Fibroblast of peridontal ligament (primary cell): Measurements from ENCODE around the gene MAML2.
"Not testable (repeated sequence)": the region's sequence is repeated elsewhere in the genome, so short reads cannot be mapped to it uniquely, and the experiment has no call there.

Experiments used
- DNase-seq: peaks from one replicate; pipeline ENCODE4 v3.0.0-alpha.2; 2010; ENCODE audit errors: extremely low read depth

The MAML2 gene

DNA sequence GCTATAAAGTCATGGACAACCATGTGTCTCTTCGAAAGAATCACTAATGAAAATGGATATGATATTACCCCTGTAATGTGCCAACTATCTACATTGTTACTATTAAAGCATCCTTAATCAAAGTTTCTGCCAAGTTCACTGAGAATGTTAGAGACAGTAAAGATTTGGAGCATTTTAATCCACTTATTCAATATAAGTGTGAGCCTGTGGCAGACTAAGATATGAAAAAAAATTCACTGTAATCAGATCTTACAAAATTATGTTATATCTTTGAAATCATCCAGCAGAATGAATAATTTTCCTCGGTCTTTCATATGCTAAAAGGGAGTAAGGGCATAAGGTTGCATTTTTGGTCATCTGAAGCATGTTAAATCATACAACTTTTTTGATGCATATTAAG, 49.9 kb downstream of the MAML2 start:
- DNase-seq, result no peak

DNA sequence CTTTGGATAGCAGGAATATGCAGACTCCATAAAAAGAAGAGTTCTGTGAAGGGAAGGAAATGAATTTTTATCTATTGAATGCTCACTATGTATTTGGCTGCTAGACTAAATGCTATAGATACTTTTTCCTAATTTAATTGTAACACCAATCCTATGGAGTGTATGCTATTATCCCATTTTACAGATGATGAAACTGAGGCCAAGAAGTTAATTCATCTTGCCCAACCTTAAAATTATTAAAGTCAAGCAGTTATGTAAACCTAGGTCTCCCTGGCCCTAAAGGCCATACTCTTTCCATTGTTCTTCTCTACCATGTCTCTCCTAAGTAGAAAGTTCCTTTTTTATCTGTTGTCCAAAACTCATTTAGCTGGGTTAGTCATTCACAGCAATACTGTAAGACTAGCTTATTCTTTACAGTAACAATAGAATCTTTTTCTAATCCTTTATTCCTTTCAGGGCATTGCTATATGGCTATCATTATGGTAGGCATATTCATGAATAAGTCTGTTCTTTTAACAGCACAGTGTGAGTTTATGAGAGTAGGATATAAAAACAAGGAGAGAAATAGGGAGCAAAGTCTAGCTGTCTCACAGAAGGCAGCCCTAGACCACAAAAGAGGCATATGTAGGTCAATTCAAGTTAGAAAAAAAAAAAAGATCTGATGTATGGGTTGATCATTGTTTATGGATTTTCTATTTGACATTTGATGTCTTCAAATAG, 50.5 kb downstream of the MAML2 start:
- no peak for DNase-seq

DNA sequence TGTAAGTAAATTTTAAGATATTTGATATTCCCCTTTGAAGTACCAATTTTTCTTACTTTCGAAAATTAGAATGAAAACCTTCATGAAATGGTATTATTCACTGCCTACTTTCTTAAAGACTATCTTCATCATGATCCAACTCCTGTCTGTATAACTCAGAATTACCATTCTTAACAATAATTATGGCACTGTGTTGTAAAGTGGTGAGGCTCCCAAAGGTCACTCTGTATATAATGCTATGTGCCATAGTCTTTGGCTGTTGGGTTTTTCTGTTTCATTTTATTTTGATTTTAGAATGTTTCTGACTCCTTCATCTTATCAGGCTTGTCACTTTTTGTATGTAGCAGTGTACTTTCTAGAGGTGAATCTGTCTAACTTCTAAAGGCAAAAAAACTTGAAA, 52.4 kb downstream of the MAML2 start:
- no peak for DNase-seq

DNA sequence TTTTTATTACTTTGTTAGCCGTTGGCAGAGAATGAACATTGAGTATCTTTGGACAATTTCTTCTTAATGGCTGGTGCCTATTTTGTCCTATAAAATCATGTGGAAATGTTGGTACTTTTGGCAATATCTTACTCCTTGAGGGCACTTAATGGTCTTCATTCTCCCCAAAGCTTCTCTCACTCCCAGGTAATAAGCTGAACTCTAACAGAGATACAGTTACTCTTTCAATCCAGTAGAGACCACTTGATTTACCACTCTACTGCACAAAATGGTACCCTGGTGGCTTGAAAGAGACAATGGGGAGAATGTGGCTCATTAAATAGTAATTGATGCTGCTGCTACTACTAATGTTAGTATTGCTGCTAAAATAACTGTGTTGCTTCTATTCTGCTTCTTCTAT, 53.0 kb downstream of the MAML2 start:
- no peak for DNase-seq

DNA sequence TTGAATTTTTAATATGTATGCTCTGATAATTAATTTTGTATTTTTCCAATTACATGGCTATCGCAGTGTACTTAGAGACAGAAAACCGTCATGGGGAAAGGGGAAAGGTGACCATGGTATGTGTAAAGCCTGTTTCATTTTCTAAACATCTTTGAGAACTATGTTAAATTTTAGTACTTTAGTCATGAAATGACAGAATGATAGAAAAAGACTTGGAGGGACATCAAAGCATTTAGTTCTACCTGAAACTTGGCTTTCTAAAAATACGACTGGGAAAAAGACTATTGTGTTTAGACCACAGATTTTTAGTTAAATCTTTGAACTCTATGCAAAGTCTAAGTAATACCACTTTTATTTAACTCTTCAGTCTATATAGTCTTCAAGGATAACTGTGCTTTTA, 54.1 kb downstream of the MAML2 start:
- no peak for DNase-seq

DNA sequence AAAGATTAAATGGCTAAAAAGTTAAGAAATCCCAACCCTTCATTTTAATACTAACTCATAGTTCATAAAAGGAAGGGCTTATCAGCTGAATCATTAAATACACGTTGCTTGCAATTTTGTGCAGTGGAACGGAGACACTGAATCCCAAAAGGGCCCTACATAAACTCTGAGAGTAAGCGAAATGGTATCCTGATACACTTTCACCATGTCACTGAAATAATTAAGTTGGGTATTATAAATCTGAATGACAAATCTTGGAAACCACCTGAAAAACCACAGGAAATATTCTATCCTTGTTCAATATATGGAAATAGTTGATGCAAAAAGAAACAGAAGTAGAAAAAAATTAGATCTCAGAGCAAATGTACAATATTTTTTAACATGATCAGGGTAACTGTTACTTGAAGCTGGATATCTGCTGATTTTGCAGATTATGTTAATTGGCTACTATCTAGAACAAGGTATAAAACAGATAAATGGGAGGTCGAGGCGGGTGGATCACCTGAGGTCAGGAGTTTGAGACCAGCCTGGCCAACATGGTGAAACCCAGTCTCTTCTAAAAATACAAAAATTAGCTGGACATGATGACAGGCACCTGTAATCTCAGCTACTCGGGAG, 55.1 kb downstream of the MAML2 start:
- DNase-seq, result no peak

DNA sequence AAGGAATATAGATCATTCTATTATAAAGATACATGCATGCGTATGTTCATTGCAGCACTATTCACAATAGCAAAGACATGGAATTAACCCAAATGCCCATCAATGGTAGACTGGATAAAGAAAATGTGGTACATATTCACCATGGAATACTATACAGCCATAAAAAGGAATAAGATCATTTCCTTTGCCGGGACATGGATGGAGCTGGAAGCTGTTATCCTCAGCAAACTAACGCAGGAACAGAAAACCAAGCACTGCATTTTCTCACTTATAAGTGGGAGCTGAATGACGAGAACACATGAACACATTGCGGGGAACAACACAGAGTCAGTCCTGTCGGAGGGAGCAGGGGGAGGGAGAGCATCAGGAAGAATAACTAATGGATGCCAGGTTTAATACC, 57.0 kb downstream of the MAML2 start:
- not testable (repeated sequence) for DNase-seq

DNA sequence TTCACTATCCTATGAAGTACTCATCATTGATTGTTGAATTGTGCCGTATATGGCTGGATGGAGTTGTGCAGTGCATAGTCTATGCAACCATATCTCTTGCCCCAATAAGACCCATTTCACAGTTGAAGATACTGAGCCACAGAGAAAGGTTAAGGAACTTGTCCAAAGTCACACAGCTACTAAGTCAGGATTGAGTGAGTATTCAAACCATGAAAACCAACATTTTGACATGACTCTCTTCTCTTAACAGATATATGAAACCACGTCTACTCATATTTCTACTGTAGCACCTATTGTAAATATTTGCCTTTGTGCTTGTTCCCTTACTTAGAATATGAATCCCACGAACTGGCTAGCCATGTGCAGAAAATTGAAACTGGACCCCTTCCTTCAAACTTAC, 58.1 kb downstream of the MAML2 start:
- no peak for DNase-seq

DNA sequence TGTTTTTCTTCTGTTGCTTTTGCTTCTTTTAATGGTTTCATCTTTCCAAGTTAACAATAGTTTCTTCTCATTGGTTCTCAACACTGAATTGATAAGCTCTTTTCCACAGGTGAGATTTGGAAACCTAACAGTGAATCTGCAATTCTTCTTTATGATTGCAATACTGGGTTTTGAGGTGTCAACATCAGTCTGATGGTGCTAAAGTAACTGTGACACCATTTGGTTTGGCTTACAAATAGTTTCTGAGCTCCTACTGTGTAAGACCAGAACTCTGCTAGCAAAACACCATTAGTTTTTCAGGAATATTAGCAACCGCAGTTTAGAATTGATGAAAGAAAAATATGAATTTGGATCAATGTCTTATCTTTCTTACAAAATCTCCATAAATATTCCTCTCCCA, 58.6 kb downstream of the MAML2 start:
- no peak for DNase-seq

DNA sequence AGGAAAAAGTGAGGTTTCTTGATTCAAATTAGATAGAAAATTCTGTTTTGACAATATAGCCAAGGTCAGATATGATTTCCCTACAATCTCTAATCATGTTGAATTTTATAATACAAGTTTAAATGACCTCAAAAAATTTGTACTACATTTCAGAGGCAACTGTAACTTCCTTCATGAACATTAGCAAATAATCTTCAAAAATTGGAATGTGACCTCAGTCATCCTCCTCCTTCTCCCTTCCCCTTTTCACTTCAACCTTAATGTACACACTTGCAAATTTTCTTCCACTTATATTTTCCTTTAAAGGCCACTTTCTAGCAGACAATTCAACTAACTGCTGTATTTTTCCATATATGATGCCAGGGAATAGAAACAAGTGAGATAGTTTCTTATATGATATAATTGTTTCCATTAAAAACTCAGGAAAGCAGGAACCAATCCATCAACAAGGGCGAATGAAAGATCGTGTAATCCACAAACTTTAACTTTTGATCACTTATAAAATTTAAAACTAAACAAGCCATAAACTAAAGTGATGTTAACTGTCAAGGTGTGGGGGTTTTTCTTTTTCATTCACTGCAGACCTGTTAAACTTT, 60.3 kb downstream of the MAML2 start:
- DNase-seq, result no peak

DNA sequence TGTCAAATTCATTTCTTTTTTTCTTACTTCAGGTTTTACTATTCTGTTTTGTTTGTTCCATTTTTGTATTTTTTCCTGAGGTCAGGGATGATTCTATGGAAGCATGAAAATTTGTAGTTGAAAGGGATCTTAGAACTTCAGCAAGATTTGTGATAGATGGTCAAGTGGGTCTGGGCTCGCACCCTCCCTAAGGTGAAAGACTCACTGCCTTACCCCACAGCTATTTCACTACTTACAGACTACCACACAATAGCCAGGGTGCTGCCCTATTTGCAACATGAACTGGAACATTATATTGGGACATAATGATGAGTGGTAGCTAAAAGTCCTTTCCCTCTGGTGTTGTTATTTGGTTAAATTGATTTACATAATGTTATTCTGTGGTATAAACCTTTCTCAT, 62.6 kb downstream of the MAML2 start:
- DNase-seq, result no peak

DNA sequence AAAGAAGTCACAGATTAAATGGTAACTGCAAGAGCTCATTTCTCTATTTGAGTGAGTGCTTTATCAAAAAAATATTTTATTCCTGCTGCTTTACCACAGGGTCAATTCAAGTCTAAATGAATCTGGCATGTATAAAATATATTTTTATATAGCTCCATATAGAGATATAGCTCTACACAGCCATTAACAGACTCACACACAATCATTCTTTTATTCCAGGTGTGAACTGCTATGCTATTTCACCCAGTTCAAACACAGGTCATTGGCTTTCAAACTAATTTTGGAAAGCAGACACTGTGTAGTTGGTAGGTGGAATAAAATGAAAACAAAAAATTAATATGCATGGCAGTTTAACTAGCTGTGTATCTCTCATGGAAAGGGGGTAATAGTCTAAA, 63.1 kb downstream of the MAML2 start:
- no peak for DNase-seq

DNA sequence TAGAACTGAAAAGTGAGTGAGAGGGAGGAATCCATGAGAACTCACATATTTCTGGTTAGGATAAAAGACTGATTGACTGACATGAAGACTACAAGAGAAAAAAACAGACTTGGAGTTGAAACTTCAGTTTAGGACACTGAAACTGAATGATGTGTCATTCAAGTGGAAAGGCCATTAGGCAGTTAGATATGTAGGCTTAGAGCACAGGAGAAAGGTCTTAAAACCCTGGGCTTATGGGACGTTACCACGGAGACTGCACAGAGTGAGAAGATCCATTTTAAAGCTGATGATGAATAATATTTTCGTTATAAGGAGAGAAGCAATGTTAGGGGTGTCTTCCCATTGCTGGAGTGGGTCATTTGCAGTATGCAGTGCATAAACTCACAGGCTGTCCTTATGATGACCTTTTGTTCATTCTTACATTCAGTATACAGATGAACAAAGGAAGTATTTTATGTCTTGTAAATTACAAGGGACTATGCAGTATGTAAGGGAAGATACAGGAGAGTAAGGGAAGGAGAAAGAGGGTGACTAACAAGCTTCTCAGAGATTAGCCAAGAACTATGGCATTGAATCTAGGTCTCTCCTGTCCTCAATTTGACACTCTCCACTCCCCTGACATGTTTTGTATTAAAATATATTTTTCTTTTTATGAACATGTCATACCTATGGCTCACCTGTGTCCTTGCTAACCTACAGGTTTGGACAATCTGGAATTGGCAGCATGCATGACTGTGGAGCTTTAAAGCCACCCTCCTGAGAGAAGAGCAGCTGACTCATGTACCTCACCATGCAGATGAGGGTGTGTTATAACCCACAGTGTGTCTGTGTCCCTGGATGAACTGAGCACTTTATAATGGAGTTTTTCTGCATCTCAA, 63.7 kb downstream of the MAML2 start:
- no peak for DNase-seq

DNA sequence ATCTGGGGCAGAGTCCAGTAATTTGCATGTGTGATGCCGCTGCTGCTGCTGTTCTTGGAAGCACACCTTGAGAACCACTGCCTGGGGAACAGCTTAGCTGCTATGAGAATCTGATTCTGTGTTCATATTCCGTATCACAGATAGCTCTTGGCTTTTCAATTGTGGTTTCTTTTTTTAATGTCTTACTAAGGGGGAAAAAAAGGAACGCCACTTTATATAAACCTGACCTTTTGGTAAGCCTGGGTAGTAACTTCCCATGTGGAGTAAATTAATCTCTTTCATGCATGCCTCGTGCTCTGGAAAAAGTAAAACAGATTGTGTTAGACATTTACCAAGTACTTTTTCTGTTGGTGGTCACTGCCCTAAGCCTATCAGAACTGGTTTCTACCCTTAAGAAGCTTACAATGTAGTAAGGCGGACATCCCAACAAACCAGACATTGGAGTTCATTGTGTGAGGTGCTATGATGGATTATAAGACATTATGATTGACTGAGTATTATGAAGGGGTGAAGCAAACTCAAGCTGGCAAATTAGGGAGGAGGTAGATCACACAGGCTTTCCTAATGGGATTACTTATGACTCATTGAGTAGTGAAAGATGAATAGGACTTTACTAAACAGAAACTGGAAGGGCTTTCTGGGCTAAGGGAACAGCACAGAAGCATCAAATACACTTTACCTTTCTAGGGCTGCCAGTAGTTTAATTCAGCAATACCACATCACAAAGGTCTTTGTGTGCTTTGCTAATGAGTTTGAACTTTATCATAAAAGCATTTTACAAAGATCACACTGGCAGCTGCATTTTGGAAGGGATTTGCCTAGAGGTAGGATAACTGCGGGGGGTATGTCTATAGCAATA, 64.7 kb downstream of the MAML2 start:
- peak; percentile 86 for DNase-seq

DNA sequence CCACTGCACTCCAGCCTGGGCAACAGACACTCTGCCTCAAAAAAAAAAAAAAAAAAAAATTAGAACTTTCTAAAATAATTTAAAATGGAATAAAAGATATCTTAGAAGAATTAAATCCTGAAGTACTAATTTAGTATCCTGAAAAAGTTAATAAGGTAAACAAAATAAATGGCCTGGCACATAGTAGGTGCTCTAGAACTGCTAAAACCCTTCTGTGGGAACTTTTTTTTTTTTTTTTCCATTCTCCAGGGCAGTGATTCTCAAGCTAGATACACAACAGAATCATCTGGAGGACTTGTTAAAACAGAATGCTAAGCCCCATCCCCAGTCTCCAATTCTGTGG, 65.3 kb downstream of the MAML2 start:
- no peak for DNase-seq

DNA sequence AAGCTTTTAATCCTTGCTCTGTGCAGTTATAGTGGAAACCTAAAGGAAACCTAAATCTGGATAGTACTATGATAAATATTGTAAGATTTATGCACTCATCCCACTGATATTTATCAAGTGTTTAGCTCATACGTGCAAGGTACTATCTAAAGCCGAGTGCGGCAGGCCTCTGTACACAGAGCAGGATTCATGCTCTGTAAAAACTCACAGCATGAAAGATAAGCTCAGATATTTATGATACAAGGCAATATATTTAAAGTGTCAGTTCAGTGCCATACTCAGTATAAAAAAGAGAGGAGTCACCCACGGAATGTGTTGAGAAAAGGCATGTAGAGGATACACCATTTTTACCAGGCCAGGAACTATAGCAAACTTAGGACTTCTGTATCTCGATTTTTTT, 66.2 kb downstream of the MAML2 start:
- no peak for DNase-seq

DNA sequence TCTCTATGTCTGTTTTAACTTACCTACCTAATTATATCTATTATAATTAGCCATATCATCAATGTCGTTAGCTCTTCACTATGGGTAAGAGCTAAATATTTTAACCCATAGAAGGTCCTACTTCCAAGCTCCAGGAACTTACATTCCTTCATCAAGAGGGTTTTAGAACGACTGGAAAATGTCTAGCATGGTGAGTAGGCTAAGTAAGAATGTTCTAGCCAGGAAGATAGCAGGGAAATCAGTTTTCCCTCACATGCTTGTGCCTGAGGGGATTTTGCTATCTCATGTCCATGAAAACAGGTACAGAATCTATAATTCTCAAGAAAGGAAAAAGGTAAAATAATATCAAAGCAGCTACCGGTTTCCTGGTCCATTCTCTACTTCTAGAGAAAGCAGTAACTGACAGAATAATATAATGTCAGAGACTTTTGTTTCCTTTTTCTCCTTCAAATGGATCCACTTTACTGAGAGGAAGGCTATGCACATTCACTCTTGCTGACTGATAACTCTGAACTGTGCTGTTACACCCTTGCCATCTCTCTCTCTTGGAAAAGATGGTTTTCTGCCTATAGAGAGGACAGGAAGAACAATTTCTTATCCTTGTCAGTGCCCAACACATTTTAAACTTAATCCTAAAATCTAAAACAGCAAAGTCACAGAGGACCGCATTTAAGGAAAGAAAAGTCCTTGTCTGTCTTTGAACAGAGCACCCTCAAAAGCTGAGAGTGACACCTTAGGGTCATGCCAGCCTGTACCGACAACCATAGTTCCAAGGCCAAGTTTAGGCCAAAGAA, 67.0 kb downstream of the MAML2 start:
- no peak for DNase-seq

DNA sequence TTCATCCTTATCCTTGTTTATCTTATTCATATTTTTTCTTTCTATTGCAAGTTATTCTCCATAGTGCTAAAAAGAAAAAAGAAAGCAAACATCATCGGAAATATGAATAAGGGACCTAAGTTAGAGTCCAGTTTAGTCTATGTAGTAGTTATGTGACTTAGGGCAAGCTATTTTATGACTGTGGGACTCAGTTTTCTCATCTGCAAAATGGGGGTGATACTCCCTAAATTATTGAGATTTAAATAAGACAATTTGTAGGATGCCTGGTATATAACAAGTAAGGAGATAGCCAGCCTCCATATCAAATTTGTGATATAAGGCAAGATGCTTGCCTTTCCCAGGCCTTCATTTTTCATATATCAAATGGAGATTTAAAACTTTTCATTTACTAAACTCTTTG, 69.5 kb downstream of the MAML2 start:
- DNase-seq, result no peak

DNA sequence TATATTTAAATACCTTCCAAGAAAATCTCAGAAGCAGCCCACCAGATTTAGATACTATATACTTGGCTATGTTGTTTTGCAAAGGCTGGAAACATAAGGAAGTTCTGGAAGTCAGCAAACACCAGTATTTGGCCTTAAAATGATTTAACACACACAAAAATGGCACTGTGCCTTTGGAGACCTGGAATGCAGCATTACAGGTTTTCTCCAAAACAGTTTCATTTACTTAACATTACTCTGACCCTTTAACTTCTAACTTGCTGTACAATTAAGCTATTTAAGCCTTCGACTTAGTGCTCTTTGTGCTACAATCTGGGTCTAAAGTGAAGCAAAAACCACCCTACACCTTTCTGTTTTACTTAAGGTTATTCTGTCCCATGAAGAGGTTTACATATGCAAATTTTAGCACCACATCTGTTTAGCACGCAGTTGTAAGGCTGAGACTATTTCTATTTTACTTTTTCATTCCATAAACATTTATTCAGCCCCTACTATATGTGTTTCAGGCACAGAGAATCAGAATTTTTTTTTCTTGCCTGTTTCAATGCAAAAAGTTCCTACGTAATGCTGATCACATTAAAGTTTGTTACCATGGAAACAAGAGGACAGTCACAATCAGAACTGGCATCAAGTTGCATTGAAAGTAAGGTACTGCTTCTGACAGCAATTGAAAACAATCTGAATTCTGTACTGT, 70.3 kb downstream of the MAML2 start:
- DNase-seq, result peak; percentile 69

DNA sequence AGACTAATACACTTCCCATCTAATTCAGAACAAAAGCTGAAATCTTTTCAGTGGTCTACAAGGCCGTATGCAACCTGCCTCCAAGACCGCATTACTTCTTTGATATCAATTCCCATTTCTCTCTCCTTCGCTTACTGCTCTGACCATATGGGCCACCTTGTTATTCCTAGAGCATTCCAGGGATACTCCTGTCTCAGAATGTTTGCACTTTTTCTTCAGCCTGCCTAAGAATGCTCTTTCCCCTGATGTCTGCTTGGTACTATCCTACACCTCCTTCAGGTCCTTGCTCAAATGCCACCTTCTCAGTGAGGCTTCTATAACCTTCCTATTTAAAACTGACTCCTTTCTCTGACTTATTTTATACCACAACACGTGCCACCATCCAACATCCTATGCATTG, 71.2 kb downstream of the MAML2 start:
- DNase-seq, result no peak
